Loucy (cell line): ENCODE measurements around the gene TRAF2.
A peak's percentile ranks its signal among the peaks of the same experiment; 100 is the strongest.
"Not testable (repeated sequence)": the region's sequence is repeated elsewhere in the genome, so short reads cannot be mapped to it uniquely, and the experiment has no call there.

Experiments
- CTCF ChIP-seq: fragments of 200-600 bp; sonication (generic); conservative IDR thresholded peaks from 2 replicates; pipeline ENCODE4 v1.5.1; 2014; ENCODE audit warnings: mild to moderate bottlenecking, antibody characterized with exemption, low read length
- EZH2phosphoT487 ChIP-seq: fragments of 200-600 bp; IDR thresholded peaks from 2 replicates; pipeline ENCODE4 v1.6.1; 2018; ENCODE audit warnings: antibody characterized with exemption, mild to moderate bottlenecking, moderate library complexity, borderline replicate concordance

- peak; percentile 73 for TF ChIP-seq CTCF
- TF ChIP-seq EZH2phosphoT487, result not testable (repeated sequence)
Observed at GRCh38 chr9:136842380-136842948, 43.9 kb upstream of the TRAF2 start, which contains the start of gene AJM1.
